NCI-H2171 (cell line): ENCODE measurements around the gene NPDC1.

Experiments used
- DNase-seq: peaks from one replicate; lab custom pipeline; 2025; lab: John Stamatoyannopoulos, UW

Gene NPDC1

DNA sequence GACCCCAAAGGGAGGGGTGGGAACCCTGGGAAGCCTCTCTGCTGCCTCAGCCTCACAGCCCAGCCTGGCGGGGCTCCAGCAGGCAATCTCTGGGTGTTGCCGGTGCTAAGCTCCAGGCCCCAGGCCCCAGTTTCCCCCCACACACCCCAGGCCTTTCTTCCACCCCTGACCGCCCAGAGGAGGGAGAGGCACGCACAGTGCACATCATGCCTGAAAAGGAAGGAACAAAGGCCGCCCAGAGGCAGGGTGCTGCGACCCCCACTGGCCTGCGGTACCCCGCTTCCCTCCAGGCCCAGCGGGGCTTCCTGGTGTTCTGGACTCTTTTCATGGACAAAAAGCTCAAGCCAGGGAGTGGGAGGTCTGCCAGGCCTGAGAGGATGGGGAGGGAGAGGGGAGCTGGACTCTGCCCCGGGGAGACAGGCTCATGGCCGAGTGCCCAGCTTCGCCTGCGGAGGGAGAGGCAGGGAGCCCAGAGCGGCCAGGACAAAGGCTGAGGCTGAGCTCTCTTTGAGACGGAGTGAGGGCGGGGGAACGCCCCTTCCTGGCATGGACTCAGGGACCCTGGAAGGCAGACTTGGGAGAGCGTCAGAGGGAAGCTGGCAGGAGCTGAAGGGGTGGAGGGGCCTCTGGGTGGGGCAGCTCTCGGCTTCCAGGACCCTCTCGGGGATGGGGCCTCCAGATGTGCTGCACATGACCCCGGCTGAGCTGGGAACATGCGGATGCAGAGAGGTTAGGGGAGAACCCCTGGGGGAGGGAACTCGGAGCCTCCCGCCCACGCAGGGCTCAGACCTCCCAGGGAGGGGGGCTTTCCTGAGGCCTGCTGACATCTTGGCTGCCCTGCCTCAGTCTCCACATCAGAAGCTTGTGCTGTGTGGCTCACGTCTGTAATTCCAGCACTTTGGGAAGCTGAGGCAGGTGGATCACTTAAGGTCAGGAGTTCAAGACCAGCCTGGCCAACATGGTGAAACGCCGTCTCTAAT, 9.7 kb upstream of the NPDC1 start:
- DNase-seq: no peak

DNA sequence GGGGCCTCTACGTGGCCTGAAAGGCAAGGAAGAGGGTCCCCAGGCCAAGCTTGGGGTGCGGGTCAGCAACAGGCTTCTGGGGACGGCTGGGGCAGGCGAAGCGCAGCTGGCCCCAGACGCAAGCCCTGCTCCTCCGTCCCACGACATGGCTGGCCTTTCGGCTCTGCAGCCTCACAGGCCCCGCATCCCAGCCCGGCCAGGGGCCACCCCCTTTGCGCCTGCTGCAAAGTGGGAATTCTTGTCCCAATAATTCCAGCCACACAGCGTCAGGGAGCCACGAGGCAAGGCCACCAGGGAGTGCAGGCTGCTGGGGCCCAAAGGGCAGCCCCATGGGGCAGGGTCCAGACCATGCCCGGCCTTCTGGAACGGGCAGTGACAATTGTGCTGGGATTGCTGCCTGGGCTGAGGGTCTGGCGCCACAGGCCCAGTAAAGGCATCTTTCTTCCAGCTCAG, 9.0 kb upstream of the NPDC1 start:
- no peak for DNase-seq

DNA sequence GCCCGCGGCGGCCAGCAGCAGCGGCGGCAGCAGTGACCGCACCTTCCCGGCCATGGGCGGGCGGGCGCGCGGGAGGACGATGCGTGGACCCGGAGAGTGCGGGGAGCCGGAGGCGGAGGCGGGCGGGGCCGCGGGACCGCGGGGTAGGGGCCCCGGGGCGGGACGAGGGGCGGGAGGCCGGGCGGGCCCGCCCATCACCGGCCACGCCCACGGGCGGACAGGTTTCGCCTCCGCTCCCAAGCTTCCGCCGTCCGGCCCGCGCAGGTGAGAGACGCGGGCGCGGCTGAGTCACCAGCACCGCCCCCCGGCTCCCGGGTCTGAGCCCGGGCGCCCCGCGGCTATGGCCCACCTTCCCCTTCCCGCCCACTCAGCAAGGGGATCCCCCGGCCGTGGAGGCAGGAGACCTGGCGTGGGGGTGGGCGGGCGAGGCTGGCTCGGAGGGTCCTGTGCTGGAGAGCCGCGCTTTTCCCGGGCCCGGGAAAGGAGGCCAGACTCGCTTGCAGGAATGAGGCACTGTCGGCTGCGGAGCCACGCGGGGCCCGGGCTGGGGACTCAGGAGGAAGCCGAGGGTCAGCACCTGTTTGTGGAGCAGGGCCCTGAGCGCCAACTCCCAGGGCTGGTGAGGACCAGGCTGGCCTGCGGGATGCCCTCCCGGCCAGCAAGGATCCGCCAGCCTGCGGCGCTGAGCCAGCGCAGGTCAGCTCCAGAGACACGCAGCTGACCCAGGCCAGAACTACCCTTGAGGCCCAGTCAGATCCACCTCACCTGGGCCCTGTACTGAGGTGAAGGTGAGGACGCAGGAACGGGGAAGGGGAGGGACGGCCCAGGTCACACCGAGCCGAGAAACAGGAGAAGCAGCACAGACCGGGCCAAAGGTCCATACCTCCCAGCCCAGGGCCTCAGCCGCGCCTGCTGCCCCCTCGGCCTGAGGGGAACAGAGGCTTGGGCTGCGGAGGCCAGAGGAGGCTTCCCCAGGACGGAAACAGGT, 8.3 kb upstream of the NPDC1 start, which contains the start of gene ENTPD2:
TSS of gene ENTPD2 (minus strand) at position 118 of the 988 bp plus-strand sequence. CDS start at position 54, 64 bp downstream.
- peak; percentile 65 for DNase-seq

DNA sequence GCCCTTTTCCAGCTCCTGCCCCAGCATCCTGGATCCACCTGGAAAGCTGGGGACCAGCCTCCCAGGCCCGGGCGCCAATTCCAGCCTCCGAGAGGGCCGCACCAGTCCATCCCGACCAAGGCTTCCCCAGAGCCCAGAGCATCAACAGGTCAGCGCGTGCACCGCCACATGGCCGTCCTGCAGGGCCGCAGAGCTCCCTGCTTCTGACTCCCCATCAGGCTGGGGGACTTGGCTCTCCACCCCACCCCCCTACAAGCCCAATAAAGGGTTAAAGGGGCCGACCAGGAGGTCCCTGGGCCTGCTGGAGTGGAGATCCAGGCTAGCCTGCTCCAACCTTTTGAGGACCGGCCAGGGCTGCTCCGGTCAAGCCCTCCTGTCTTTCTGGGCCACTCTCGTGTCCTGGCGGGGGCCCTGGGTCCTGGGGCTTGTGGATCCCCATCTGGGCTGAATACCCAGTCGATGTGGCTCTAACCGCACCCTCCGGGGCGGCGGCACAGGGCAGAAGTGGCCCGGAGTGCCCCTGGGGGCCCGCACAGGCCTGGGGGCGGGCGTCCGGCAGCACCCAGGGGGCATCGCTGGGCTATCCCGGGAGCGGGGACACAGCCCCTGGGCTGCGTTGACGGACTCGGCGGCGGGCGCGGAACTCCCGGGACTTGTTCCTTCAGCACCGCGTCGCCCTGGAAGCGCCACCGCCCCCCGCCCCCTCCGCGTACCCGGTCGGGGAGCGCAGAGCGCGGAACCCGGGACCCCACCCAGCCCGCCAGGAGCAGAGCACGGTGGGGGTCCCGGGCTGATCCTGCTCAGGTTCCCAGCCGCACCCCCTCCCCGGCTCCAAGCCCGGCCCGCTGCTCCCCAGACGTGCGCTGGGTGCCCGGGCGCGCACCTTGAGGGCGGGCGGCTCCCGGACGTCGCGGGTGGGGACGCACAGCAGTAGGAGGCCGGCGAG, 7.3 kb upstream of the NPDC1 start:
- no peak for DNase-seq

DNA sequence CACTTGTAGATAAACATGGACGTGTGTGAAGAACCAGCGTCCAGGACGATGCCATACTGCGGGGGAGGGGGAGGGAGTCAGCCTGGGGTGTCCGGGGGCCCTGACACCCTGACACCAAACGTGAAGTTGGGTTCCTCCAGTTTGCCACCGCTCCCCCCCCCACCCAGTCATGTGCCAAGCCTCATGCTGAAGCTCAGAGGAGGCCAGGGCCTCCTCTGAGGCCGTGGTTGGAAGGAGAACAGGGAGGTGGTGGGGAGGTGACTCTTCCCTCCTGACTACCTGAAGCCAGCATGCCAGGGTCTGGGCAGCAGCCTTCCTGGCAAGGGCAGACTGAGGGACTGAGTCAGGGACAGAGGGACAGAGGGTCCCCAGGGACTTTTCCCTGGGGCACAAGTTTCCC, 6.3 kb upstream of the NPDC1 start:
- no peak for DNase-seq

- no peak for DNase-seq
Measured at GRCh38 chr9:137051145-137051724, 5.3 kb upstream of the NPDC1 start.

- DNase-seq: no peak
Measured at GRCh38 chr9:137050570-137050969, 4.6 kb upstream of the NPDC1 start.

DNA sequence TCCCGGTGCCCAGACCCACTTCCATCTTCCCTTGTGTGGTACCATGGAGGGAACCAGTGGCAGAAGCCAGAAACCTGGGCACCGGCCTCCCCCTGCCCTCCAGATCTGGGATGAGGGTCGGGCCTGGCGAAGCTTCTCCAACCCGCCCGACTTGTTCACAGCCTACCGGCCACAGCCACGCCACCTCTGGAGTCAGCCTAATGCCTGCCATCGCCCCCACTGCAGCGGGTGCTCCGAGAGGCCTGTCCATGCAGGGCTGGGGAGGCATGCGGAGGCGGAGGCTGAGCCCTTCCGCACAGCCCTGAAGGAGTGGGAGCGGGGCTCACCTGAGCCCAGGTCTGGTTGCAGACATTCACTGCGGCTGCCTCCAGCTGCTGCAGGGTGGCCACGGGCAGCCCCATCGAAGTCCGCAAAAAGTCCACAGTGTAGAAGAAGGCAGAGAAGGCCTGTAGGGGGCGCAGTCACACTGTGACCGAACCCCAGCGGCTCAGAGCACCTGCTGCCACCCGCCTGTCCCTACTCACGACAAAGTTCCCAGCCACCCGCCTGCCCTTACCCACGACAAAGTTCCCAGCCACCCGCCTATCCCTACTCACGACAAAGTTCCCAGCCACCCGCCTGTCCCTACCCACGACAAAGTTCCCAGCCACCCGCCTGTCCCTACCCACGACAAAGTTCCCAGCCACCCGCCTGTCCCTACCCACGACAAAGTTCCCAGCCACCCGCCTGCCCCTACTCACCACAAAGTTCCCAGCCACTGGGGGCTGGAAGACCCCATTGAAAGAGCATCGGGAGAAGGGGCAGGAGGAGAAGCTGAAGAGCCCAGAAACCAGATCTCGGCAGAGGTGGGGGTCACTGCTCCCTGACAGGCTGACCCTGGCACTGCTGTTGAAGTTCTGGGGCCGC, 3.8 kb upstream of the NPDC1 start:
- peak; percentile 55 for DNase-seq

DNA sequence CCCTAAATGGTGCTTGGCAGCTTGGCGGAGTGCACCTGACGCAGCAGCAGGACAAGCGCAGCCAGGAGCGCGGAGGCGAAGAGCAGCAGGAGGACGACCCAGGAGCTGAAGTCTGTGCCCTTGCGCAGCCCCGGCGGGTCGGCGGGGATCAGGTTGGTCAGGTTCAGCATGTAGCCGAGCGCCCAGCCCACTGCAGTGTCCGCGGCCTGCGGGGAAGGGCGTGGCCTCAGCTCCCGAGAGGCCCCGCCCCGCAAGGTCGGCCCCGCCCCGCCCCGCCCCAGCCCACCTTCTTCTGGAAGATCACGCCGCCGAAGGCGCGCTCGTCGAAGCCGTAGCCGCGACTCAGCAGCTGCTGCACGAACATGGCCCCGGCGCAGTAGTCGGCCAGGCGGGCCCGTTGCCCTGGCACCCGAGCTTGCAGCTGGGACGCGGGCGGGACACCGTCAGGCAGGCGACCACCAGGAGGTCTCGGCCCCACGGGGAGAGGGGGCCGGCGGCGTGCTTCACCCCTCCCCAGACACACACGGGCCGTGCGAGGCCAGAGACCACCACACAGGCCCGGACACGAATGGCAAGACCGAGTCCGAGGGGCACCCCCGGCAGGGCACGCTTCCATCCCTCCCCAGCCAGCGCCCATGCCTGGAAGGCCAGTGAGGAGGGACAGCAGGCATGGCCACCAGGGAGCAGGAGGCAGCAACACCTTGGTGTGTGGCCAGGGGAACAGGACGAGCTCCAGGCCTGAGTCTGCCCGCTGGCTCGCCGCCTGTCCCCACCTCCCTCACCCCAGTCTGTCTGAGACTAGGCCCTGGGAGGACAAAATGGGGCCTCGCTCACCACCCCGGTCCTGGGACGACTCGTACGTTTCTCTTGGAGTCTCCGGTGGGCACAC, 2.9 kb upstream of the NPDC1 start:
- no peak for DNase-seq

DNA sequence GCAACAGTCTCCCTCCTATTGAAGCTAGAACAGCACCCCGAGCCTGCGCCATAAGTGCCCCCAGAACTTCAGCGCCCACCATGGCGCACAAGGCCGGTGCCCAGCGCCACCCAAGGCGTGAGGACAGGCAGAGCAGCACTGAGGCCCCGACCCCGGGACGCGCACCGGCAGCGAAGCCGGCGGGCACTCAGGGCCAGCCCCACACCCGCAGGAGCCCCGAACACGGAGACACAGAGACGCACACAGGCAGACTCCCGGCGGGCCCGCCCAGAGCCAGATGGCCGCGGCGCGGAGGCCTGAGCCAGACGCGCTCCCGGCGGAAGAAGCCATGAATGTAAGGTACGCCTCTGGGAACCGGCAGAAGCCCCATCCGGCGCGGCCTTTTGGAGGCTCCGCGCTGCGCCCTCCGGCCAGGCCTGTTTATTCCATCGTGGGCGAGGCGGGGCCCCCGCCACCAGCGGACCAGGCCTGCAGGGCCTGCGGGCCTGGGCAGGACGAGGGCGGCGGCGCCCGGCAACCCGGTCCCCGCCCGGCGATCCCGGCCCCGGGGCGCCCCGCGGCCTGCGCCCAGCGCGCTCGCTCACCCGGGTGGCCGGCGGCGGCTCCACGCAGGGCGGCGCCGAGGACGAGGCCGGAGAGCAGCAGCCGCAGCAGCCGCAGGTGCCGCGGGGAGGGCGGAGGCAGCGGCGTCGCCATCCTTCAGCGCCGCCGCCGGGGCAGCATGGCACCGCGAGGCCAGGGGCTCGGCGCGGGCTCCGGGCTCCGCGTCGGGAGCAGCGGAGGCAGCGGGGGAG, 486 bp downstream of the NPDC1 start:
- DNase-seq: peak; percentile 82

GRCh38 chr9:137044502-137045177, 1.3 kb downstream of the NPDC1 start:
- no peak for DNase-seq

GRCh38 chr9:137044037-137044436, 1.9 kb downstream of the NPDC1 start:
- no peak for DNase-seq

- no peak for DNase-seq
Measured at GRCh38 chr9:137042751-137043727, 2.9 kb downstream of the NPDC1 start.

DNA sequence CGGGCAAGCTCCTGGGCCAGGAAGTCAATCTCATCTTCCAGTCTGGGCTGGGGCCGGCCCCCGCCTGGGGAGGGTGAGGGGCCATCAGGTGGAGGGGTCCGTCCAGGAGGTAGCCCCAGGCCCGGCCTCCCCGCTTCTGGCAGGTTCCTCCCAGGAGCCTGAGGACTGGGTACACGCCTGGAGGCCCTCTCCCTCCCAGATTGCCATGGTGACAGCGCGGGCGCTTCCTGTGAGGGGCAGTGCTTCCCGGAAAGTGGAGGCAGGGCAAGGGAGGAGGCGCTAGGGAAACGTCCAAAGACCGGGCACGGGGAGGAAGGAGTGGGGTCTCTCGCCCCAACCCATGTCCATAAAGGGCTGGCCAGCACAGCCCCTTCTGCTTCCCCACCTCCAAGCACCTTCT, 4.9 kb downstream of the NPDC1 start:
- no peak for DNase-seq

DNA sequence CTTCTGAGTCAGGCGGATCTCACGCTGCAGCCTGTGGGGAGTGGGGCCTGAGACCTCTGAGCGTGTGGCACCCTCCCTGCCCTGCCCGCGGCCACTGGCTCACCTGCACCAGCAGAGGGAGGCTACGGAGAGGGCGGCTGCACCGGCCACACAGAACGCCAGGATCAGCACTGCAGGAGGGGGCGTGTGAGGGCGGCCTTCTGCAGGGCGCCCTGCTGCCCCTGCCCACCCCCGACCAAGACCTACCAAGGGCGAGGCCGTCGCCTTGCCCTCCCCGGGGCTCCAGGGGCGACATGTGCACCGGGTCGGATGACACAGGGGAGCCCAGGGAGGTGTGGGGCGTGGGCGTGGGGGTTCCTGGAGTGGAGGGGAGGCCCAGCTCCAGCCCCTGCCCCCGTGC, 5.4 kb downstream of the NPDC1 start:
- no peak for DNase-seq
